Kidney epithelial cell (primary cell): ENCODE measurements around the gene NUDT4. TPM values are rescaled to one million over a fixed set of nuclear protein-coding genes. Genes with fewer than 3 reads are reported as not detected.

Experiments
- DNase-seq: peaks from one replicate; pipeline ENCODE4 v3.0.0-alpha.2; 2010; ENCODE audit warnings: low read depth
- H3K27me3 ChIP-seq: 2 replicates; pipeline ENCODE4 v1.6.0; 2011; ENCODE audit warnings: low read length; ENCODE audit not compliant: control insufficient read depth, insufficient read depth
- H3K36me3 ChIP-seq: 2 replicates; pipeline ENCODE4 v1.5.1; 2011; ENCODE audit warnings: low read length; ENCODE audit not compliant: control insufficient read depth, insufficient read depth
- H3K4me3 ChIP-seq: 2 replicates; pipeline ENCODE4 v1.5.1; 2011; ENCODE audit warnings: low read depth, mild to moderate bottlenecking, control low read depth, low read length
- total RNA-seq: library from RNA; depleted of rRNA; stranded (reverse); fragments of >200 nt; gene quantifications from 2 replicates; pipeline ENCODE4 v1.2.3, GENCODE V29; 2015
- TF ChIP-seq, protein P1 (sequence below): IDR thresholded peaks from 2 replicates; pipeline ENCODE4 v1.5.1; 2011; ENCODE audit warnings: mild to moderate bottlenecking, moderate library complexity, low read length, control low read depth, inconsistent platforms; ENCODE audit not compliant: insufficient read depth, poor library complexity, severe bottlenecking

The NUDT4 gene
- total RNA-seq, 1 donor from 2014 or later: 33.6 TPM

GRCh38 chr12:93456077-93456476, 78.4 kb downstream of the NUDT4 start:
- H3K27me3 ChIP-seq: no peaks in the 10 kb centered on the region
- H3K4me3 ChIP-seq: no peak overlapping the region
- no peak for DNase-seq
- TF ChIP-seq, protein P1, sequence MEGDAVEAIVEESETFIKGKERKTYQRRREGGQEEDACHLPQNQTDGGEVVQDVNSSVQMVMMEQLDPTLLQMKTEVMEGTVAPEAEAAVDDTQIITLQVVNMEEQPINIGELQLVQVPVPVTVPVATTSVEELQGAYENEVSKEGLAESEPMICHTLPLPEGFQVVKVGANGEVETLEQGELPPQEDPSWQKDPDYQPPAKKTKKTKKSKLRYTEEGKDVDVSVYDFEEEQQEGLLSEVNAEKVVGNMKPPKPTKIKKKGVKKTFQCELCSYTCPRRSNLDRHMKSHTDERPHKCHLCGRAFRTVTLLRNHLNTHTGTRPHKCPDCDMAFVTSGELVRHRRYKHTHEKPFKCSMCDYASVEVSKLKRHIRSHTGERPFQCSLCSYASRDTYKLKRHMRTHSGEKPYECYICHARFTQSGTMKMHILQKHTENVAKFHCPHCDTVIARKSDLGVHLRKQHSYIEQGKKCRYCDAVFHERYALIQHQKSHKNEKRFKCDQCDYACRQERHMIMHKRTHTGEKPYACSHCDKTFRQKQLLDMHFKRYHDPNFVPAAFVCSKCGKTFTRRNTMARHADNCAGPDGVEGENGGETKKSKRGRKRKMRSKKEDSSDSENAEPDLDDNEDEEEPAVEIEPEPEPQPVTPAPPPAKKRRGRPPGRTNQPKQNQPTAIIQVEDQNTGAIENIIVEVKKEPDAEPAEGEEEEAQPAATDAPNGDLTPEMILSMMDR: no peak
- no peaks in the 10 kb centered on the region for H3K36me3 ChIP-seq

Other genes with a start within 250 kb of the NUDT4 start
- 59.6 and 68.7 TPM in 2 replicates for gene UBE2N, start 64.0 kb downstream of the NUDT4 start, total RNA-seq
- gene MRPL42, start 89.6 kb downstream of the NUDT4 start, total RNA-seq: 74.3 and 95.1 TPM in 2 replicates
- gene SOCS2, start 194.8 kb downstream of the NUDT4 start, total RNA-seq: 30.9 and 33.8 TPM in 2 replicates